ENCODE measurements around the gene GIGYF2. TPM values are rescaled to one million over a fixed set of nuclear protein-coding genes. Genes with fewer than 3 reads are reported as not detected.
A peak's percentile ranks its signal among the peaks of the same experiment; 100 is the strongest.
"Not testable (repeated sequence)": the region's sequence is repeated elsewhere in the genome, so short reads cannot be mapped to it uniquely, and the experiment has no call there.

The GIGYF2 gene
- polyA plus RNA-seq (ENCODE audit: insufficient read length in 3 of 3), result 10 to 100 TPM; 64.8 to 66.7 (median 66.2) TPM

GRCh38 chr2:232697059-232697806 lies at the start of gene GIGYF2:
Gene GIGYF2 (plus strand): TSS chr2:232697331. CDS start chr2:232735198, 37,867 bp downstream.
- peak; percentile 86 to 91 (median 91) for DNase-seq (ENCODE audit: low read depth in 3 of 3, low spot score in 2 of 3)

- DNase-seq (ENCODE audit: low read depth in 3 of 3, low spot score in 2 of 3), result no peak
These were observed 48.1 kb upstream of the GIGYF2 start for GRCh38 chr2:232649033-232649432.

GRCh38 chr2:232652505-232652851 lies 44.7 kb upstream of the GIGYF2 start:
- DNase-seq (ENCODE audit: low read depth in 3 of 3, low spot score in 2 of 3), result no peak

- DNase-seq (ENCODE audit: low read depth in 3 of 3, low spot score in 2 of 3), result no peak
These were observed 43.7 kb upstream of the GIGYF2 start for GRCh38 chr2:232653441-232653840.

- DNase-seq (ENCODE audit: low read depth in 3 of 3, low spot score in 2 of 3), result no peak
These were observed 41.7 kb upstream of the GIGYF2 start for GRCh38 chr2:232655392-232655791.

GRCh38 chr2:232658217-232658785 lies 38.8 kb upstream of the GIGYF2 start:
- no peak for DNase-seq (ENCODE audit: low read depth in 3 of 3, low spot score in 2 of 3)

- DNase-seq (ENCODE audit: low read depth in 3 of 3, low spot score in 2 of 3), result no peak
These were observed 37.8 kb upstream of the GIGYF2 start for GRCh38 chr2:232659359-232659758.

- DNase-seq (ENCODE audit: low read depth in 3 of 3, low spot score in 2 of 3), result no peak
These were observed 34.5 kb upstream of the GIGYF2 start for GRCh38 chr2:232662486-232663260.

- no peak for DNase-seq (ENCODE audit: low read depth in 3 of 3, low spot score in 2 of 3)
These were observed 30.9 kb upstream of the GIGYF2 start for GRCh38 chr2:232666051-232666805.

GRCh38 chr2:232667989-232668583 lies 29.0 kb upstream of the GIGYF2 start:
- DNase-seq (ENCODE audit: low read depth in 3 of 3, low spot score in 2 of 3), result no peak

GRCh38 chr2:232668805-232669444 lies 28.2 kb upstream of the GIGYF2 start:
- DNase-seq (ENCODE audit: low read depth in 3 of 3, low spot score in 2 of 3), result no peak

GRCh38 chr2:232672588-232672987 lies 24.5 kb upstream of the GIGYF2 start:
- DNase-seq (ENCODE audit: low read depth in 3 of 3, low spot score in 2 of 3), result no peak

- no peak for DNase-seq (ENCODE audit: low read depth in 3 of 3, low spot score in 2 of 3)
These were observed 22.6 kb upstream of the GIGYF2 start for GRCh38 chr2:232674491-232674890.

GRCh38 chr2:232675381-232675780 lies 21.8 kb upstream of the GIGYF2 start:
- no peak for DNase-seq (ENCODE audit: low read depth in 3 of 3, low spot score in 2 of 3)

GRCh38 chr2:232680006-232680405 lies 17.1 kb upstream of the GIGYF2 start:
- no peak for DNase-seq (ENCODE audit: low read depth in 3 of 3, low spot score in 2 of 3)

GRCh38 chr2:232681527-232681926 lies 15.6 kb upstream of the GIGYF2 start:
- DNase-seq (ENCODE audit: low read depth in 3 of 3, low spot score in 2 of 3), result no peak

GRCh38 chr2:232683368-232683767 lies 13.8 kb upstream of the GIGYF2 start:
- DNase-seq (ENCODE audit: low read depth in 3 of 3, low spot score in 2 of 3), result no peak

- DNase-seq (ENCODE audit: low read depth in 3 of 3, low spot score in 2 of 3), result not testable (repeated sequence)
These were observed 11.7 kb upstream of the GIGYF2 start for GRCh38 chr2:232685391-232685790.

- DNase-seq (ENCODE audit: low read depth in 3 of 3, low spot score in 2 of 3), result no peak
These were observed 9.6 kb upstream of the GIGYF2 start for GRCh38 chr2:232687382-232688160.

Measured in right renal cortex interstitium (tissue), 3 donors.